Stimulated activated naive CD8-positive, alpha-beta T cell treated with anti-CD3 and anti-CD28 coated beads, Interleukin-15, Interleukin-2, amounts not matched to agents 100 U/mL and 50 U/mL, for 24 hours (primary cell): ENCODE measurements around the gene PHLDB1.
A peak's percentile ranks its signal among the peaks of the same experiment; 100 is the strongest.

Experiments used
- ATAC-seq: fragments of 150-1000 bp; cut with Tn5 transposase; one replicate; pipeline ENCODE4 v1.10.0; 2021
- DNase-seq: peaks from one replicate; pipeline ENCODE4 v3.0.0; 2021

The PHLDB1 gene

DNA sequence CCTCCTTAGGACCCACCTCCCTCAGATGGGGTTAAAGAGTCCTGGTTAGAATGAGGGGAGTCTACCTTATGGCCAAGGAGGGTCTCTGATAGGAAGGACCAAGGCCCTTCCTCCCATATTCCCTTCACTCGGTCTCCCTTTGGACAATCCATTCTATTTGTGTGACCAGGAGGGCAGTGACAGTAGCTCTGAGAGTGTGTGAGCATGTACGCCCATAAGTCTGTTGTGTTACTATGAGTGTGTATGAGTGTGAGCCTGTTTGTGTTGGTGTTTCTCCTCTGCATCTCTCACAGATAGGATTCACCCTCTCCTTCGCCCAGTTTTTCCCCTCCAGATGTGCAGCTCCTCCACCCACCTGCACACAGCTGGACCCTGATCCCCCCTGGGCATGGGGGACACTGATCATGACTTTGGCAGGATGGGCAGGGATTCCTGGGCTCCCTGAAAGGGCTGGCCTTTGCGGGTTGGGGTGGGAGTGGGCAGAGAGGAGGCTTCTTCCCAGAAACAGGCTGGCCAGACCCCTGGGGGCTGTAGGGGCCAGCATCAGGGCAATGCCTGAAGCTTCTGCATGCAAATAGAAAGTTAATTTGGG, 14.5 kb downstream of the PHLDB1 start:
- no peak for DNase-seq
- no peak for ATAC-seq

DNA sequence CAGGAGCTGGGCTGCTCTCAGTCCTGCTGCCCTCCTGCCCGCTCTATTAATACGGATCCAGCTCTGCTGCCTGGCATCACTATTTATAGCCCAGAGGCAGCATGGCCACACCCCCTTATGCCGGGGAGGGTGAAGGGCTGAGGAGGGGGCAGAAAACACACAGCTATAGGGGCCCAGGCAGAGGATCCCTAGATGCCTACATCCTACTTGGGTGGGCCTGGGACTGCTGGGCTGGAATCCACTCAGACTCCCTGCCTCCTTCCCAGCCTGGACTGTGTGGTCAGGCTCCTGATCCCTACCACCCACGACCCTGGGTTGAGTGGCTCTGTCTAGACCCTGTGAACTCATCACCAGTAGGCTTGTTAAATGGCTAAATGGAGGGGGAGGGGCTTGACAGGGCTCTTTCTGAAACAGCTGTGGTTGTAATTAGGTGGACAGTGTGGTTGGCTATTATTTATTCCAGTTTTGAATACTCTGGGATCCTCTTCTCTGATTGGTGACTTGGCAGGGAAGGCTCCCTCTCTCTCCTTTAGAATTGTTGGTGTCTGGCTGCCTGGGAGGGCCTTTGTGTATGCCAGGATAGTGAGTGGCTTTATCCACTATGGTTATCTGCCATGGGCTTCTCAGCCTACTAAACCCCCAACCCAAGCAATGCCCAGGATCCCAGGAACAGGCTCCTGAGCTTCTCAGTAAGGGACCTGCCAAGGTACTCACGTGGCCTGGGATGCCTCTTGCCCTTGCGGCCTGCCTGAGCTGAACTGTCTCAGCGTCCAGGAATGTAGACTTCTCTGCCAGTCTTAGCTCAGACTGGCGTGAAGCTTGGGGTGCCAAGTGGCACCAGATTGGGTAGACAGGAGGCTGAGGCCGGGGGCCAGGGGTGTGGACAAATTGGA, 15.2 kb downstream of the PHLDB1 start:
- ATAC-seq = no peak
- DNase-seq = no peak

DNA sequence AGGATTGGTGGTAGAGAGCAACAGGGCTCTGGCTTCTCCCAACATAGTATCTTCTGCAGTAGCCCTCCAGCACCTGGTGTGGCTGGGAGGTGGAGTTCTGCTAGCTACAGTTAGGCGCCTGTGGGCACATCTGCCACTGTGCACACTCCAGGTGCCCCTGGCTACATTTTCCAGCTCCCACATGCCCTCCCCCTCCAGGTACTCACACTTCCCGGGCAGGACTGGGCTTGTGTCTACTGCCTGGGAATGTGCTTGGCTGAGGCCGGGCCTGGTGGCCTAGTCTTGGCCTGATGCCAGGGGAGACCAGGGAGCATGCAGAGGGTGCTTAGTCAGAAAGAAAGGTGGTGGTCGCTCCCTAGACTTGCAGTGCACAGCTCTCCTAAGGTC, 15.8 kb downstream of the PHLDB1 start:
- no peak for ATAC-seq
- DNase-seq = no peak

DNA sequence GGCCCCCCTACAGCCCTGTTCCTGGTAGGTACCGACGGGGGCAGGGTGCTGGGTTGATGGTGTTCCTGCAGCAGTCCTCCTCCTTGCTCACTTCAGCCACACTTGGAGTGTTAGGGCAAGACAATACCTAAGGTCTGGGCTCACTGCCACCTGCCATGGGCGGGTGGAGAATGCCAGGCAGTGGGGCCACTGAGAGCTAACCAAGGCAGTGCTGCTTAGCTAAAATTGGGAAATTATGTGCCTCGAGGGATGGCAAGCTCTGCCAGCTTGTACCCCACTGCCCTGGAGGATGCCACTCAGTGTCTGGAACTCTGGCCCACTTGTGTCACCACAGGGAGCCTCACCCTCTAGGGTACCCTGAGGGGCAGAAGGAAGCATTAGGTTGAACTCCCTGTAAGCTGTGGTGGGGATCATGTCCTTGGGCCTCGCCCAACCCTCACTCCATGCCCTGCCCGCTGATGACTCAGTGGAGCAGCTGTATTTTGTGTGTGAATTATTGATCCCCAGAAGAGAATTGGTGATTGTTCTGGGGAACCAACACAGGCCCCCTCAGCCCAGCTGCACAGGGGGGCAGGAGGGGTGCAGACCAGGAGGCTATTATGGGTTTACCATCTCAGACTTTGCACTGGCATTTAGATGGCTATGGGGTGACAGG, 17.7 kb downstream of the PHLDB1 start:
- DNase-seq (no peak), ATAC-seq (no peak)

DNA sequence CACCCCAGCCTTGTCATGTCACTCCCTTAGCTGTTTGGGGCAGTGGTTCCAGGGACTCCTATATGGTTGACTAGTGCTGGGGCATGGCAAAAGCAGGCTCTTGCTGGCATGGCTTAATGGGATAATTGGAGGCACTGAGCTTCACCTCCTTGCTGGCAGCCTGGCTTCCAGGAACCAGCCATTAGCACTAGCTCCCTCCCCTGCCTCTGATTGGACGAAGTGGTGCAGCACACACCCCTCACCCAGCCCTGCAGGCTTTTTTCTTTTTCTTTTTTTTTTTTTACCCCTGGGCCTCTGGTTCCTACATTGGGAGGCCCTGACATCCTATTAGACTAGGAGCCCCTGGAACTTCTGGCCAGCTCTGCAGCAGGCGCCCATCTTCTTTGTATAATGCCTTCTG, 18.6 kb downstream of the PHLDB1 start:
- no peak for DNase-seq
- no peak for ATAC-seq

DNA sequence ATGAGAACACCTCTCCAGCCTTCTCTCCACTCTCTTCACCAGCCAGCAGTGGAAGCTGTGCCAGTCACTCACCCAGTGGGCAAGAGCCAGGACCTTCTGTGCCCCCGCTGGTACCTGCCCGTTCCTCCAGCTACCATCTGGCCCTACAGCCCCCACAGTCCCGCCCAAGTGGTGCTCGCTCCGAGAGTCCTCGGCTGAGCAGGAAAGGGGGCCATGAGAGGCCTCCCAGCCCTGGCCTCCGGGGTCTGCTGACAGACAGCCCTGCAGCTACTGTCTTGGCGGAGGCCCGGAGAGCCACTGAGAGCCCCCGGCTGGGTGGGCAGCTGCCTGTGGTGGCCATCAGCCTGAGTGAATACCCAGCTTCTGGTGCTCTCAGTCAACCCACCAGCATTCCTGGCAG, 20.2 kb downstream of the PHLDB1 start:
- DNase-seq (no peak), ATAC-seq (no peak)

DNA sequence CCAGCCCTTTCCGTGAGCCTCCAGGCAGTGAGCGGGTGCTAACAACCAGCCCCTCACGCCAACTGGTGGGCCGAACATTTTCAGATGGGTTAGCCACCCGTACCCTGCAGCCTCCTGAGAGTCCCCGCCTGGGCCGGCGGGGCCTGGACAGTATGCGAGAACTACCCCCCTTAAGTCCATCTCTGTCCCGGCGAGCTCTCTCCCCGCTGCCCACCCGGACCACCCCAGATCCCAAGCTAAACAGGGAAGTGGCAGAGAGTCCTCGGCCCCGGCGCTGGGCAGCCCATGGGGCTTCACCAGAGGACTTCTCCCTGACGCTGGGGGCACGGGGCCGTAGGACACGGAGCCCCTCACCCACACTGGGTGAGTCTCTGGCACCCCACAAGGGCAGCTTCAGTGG, 20.6 kb downstream of the PHLDB1 start:
- ATAC-seq = no peak

DNA sequence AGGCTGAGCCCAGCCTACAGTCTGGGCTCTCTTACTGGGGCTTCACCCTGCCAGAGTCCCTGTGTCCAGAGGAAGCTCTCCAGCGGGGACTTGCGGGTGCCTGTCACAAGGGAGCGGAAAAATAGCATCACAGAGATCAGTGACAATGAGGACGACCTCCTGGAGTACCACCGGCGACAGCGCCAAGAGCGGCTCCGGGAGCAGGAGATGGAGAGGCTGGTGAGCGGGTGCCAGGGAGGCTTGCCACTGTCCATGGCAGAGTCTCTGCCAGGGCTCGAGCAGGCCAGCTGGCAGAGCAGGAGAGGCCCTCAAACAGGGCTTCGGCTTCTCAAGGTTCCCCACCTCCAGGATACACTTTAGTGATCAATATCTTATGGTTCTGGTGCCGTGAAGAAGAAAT, 21.0 kb downstream of the PHLDB1 start:
- no peak for ATAC-seq
- DNase-seq = no peak

More for the DNA sequence above, 20.6 kb downstream of the PHLDB1 start:
- no peak for DNase-seq

DNA sequence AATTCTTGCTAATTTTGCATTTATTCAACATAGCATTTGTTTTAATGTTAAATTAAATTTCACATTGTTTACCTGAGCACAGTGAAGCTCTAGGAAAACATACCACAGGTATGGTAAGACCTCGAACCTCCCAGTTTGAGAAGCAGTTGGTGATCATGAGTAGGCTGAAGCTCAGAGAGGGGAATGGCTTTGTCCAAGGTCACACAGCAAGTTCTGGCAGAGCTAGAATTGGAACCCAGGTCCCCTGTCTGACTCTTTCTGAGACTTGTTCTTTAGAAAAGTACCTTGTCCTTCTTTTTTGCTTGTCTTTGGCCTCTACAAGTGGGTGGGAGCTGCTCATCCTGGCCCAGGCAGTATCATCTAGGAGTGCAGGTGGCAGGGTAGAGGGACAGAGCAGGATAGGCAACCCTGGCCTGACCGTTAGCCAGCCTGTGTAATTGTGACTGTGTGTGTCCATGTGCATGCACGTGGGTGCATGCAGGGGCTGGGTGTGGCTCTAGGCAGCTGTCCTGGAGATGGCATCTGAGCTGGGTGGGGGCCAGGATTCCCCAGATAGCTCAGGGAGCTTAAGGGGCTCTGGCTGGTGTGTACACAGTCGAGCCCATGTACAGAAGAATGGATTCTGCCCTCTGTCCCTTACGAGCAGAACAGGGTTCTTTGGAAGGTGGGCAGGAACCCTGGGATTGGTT, 21.6 kb downstream of the PHLDB1 start:
- ATAC-seq = no peak
- no peak for DNase-seq

DNA sequence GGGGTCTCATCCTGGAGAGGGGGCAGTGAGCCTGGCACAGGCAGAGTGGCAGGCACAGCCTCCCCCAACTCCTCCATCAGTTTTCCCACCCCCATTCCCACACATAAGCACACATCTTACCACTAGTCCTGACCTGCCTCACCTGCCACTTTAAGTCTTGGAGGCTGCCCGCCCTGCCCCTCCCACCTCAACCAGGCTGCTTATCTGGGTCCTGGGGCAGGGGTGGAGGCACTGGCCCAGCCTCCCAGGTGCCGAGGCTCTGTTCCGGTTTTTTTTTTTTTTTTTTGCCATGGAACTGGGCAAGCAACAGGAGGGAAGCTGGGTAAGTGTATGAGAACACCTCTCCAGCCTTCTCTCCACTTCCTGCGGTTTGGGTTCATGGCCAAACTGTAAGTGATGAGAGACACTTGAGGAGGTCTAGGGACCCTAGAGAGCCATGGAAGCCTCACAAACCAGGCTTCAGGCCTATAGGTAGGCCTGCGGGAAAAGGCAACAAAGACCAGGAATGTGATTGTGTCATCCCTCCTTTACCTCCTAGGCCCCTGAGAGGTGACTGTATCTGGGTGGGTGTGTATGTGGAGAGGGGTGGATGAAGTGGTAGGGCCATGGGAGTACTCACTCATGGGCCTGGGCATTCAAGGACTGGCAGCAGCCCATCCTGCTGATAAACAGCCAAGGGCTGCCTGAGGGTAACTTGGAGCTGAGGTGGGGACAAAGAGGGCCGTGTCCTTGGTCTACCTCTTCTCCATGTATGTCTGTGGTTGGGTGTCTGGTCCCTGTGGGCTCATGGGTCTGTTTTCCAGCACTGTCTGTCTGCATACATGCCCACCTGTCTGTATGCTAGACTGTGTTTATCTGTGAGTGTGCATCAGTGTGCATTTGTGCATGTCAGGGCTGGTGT, 22.6 kb downstream of the PHLDB1 start:
- ATAC-seq (no peak), DNase-seq (no peak)

DNA sequence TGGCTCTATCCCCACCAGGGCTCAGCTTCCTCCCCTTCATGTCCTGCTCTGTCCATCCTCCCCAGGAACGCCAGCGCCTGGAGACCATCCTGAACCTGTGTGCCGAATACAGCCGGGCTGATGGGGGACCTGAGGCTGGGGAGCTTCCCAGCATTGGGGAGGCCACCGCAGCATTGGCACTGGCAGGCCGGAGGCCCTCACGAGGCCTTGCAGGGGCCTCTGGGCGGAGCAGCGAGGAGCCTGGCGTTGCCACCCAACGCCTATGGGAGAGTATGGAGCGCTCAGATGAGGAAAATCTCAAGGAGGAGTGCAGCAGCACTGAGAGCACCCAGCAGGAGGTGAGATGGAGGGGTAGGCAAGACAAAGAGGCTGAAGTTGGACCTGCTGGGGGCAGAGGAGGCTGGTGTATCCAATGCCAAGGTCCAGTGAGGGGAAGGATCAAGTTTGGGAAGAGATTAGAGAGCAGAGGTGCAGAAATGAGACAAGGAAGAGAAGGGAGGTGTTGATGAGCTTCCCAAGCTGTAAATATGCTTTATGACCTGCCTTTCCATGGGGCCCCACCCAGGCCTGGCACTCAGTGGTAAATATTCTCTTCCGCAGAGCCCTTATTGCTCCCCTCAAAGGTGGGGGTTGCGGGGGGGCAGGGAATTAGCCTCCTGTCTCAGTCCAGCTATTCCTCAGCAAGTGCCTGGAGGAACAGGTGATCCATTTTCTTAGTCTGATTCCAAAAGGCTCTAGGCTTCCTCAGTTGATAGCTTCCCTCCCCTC, 23.9 kb downstream of the PHLDB1 start:
- no peak for ATAC-seq
- no peak for DNase-seq

DNA sequence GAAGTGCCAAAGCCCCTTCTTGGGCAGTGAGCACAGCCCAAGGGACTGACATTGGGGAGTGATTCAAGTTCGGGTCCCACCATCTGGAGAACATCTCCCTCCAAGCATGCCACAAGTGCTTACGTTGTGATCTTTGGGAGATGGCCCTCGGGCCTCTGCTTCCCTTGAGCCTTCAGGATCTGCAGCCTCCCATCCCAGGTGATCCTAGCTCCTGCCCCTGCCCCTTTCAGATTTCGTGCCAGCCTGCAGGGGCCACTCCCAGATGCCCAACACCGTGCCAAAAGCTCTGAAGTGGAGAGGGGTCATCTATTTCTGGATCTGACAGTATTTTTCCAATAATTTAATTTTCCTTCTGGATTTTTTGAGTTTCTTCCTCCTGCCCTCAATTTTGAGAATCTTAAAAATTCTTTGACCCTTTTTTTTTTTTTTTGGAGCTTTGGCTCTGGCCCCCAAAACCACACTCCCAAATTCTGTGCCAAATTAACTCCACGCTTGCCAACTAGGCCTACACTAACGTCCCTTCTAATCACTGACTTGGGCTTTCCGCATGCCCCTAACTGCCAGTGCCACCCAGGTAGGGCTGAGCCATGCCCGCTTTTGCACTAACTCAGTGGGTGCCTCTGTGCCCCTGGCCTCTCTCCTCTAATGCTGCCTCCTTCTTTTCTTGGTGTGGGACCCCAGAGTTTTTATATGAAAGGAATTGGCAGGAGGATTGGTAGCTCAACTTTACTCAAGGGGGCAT, 25.3 kb downstream of the PHLDB1 start:
- ATAC-seq = no peak
- no peak for DNase-seq

DNA sequence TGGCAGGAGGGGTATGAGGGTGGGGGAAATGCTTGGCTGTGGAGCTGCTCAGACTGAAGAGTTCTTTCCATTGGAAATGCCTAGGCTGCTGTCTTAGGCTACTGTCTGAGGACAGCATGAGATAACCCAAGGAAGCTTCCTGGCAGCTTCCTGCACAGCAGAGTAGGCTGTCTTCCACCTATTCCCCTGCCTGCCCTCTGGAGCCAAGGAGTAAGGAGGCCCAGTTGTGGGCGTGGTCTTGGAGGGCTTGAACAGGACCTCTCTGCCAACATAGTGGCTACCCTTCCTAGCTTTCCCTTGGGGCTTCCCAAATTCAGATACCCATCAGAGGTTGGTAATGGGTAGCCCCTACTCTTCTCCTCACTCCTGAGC, 25.9 kb downstream of the PHLDB1 start:
- DNase-seq (no peak), ATAC-seq (no peak)

DNA sequence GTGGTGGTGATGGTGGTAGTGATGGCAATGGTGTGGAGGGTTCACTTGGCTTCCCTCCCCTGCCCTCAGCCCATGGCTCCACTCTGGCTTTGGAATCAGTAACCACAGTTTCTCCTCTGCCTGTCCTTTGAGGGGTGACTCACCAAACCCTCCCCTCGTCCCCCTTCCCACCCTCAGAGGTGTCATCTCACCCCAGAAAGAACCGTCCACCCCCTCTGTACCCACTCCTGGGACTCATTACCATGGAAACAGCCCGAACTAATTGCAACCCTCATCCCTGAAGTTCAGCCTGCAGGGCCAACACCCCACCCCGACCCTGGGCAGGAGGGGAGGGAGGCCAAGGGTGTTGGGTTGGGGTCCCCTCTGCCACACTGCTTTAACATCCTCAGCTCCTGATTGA, 26.6 kb downstream of the PHLDB1 start:
- DNase-seq (no peak), ATAC-seq (peak; percentile 10)

DNA sequence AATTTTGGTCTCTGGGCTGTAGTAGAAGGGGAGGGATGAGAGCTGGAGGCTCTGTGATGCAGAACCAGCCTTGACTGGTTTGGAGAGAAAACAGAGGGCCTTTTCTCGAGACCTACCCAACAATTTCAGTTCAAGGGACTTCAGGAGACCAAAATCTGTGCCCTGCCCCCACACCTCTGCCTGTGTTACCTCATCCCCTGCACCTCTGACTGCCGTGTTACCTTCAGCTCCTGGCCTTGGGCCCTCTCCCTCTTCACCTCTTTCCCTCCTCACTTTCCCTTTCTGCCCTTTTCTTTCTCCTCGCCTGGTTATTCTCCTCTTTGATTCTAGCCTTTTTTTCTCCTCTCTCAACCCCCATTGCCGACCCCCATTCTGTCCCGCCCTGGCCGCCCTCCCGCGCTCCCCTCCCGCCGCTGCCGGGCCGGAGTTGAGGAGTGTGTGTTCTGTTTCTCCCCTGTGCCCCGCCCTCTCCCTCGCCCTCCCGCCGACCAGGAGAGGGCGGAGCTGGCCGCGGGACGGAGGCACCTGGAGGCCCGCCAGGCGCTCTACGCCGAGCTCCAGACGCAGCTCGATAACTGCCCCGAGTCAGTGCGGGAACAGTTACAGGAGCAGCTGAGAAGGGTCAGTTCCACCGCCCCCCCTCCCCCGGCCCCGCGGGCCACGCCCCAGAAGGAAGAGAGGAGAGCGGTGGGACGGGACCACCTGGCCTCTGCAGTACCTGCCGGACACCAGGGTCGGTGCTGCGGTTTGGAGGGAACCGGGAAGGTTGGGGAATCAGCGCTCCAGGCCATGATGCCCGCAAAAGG, 27.2 kb downstream of the PHLDB1 start:
- DNase-seq (no peak), ATAC-seq (no peak)

DNA sequence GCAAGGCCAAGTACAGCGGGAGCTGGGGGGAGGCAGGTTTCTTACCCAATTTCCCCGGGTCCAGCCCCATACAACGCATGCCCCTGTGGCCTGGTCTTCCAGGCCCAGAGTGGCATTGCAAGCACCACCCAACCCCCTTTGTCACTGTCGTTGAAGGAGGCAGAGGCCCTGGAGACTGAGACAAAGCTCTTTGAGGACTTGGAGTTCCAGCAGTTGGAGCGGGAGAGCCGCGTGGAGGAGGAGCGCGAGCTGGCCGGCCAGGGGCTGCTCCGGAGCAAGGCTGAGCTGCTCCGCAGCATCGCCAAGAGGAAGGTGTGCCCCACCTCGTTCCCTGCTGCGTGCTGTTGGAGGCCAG, 27.8 kb downstream of the PHLDB1 start:
- no peak for DNase-seq
- ATAC-seq = no peak

DNA sequence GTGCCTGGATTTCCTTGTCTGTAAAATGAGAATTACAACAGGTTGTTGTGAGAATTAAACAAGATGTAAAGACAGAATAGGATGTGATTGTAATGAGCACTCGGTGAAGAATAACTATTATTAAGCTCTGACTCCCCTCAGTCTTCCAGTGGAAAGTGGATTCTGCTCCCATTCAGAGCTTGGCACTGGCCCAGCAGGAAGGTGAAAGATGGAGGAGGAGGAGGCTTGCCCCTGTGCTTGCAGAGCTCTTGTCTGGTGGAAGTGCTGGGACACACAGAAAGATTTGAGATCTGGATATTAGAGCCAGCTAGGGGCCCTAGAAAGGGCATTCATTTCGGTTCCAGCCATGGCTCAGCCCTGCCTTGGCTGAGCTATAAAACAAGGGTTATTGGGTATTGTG, 28.2 kb downstream of the PHLDB1 start:
- DNase-seq (no peak), ATAC-seq (no peak)

DNA sequence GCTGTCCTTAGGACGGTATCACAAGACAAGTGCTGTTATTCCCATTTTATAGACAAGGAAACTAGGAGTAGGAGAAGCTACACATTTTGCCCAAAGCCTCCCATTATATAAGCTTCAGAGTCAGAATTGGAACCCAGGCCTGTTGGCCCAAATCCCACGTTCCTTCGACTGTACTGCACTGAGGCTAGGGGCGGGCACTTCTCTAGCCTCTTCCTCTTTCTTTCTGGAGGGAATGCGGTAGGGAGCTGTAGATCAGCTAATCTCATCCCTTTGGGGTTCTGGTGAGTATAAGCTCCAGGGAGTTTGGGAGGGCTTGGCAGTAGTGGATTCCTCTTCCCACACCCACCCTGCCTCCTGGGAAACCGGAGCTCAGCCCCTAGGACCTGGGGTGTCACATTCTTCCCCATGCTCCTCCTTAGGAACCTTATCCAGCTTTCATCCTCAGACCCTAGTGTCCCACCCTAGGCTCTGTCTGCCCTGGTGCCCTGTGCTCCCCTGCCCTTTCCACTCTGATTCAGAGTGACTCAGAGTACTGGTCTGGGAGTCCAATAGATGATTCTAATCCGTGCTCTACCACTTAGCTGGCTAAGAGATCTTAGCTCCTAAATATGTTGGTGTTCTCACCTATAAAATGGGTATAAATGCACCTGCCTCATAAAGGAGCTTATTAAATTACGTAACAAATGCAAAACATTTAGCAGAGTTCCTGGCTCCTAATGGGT, 29.3 kb downstream of the PHLDB1 start:
- DNase-seq (no peak), ATAC-seq (no peak)

DNA sequence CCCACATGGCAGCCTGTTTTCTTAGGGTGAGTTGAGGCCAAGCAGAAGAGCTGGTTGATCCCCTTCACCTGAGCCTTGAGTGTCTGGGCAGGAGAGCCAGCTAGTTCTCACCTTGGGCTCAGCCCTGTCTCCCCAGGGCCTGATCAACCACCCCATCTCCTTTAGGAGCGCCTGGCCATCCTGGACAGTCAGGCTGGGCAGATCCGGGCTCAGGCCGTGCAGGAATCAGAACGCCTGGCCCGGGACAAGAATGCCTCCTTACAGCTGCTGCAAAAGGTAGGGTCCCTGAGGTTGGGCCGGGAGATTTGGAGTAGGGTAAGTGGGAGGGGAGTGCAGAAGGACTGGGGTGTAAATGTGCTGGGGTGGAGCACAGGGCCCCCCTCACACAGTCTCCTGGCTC, 31.3 kb downstream of the PHLDB1 start:
- no peak for ATAC-seq

More for the DNA sequence above, 31.3 kb downstream of the PHLDB1 start:
- no peak for DNase-seq
